ENCODE results near the gene ITGA5. TPM values are rescaled to one million over a fixed set of nuclear protein-coding genes. Genes with fewer than 3 reads are reported as not detected.

The ITGA5 gene
- 68.7 and 180 TPM in 2 replicates for total RNA-seq

GRCh38 chr12:54419088-54419887 lies at the start of gene ITGA5:
TSS of gene ITGA5 (minus strand) at chr12:54419266. CDS start at chr12:54419198, 68 bp downstream.

GRCh38 chr12:54384591-54385041 lies 34.5 kb downstream of the ITGA5 start, which contains the start of gene ZNF385A:
TSS of gene ZNF385A (minus strand) at chr12:54384733. CDS start at chr12:54384514, 219 bp downstream.

GRCh38 chr12:54364413-54364812 lies 54.7 kb downstream of the ITGA5 start, which contains the start of gene GPR84:
TSS of gene GPR84 (minus strand) at chr12:54364486. CDS start at chr12:54363851, 635 bp downstream.

Other genes with a start within 250 kb of the ITGA5 start
- gene SMUG1, start 230.3 kb downstream of the ITGA5 start, total RNA-seq: 35.7 and 45.1 TPM in 2 replicates
- 29.1 and 57.4 TPM in 2 replicates for gene CBX5, start 139.1 kb downstream of the ITGA5 start, total RNA-seq
- 373 and 422 TPM in 2 replicates for gene HNRNPA1, start 138.5 kb downstream of the ITGA5 start, total RNA-seq
- gene NFE2, start 118.3 kb downstream of the ITGA5 start, total RNA-seq: under 0.01 and 0.22 TPM in 2 replicates
- gene COPZ1, start 94.1 kb downstream of the ITGA5 start, total RNA-seq: 107 and 141 TPM in 2 replicates
- not detected in 2 replicates for gene GPR84, start 54.8 kb downstream of the ITGA5 start, total RNA-seq
- gene ZNF385A, start 34.5 kb downstream of the ITGA5 start, total RNA-seq: 0.79 and 2.9 TPM in 2 replicates
- gene GTSF1, start 54.3 kb upstream of the ITGA5 start, total RNA-seq: 0.76 TPM in 1 of 2 replicates, not detected in the other
- under 0.01 TPM in 1 of 2 replicates, not detected in the other for gene NCKAP1L, start 78.5 kb upstream of the ITGA5 start, total RNA-seq
- gene PDE1B, start 130.3 kb upstream of the ITGA5 start, total RNA-seq: not detected in 2 replicates
- not detected in 2 replicates for gene PPP1R1A, start 169.4 kb upstream of the ITGA5 start, total RNA-seq
- gene LACRT, start 215.6 kb upstream of the ITGA5 start, total RNA-seq: not detected in 2 replicates
- not detected in 2 replicates for gene DCD, start 229.1 kb upstream of the ITGA5 start, total RNA-seq

All from placental epithelial cell (primary cell).